ENCODE measurements around the gene C18orf63.

The C18orf63 gene

DNA sequence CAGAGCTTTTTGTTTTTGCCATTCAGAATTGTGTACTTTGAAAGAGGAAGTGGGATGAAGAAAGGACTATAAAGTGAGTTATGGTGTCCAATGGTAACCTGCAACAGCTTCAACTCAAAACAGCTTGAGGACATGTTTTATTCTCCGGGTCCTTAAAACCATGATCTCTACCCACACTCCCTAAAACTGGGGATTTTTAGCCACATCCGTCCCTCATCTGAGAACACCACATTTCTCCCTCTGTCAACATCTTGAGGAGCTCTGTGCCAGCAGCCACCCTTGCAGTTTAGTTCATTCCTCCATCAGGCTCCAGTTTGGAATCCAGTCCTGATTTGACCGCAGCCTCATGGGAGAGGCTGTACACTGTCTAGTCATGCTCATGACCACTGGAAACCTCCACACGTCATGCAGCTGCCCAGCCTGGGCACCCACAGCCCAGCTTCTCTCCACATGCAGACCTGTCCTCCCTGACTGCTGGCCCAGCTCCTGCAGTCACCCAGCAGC lies 62.6 kb downstream of the C18orf63 start:
- DNase-seq, result peak; percentile 11

- no peak for DNase-seq
These were observed 65.3 kb downstream of the C18orf63 start for GRCh38 chr18:74380916-74381315.

DNA sequence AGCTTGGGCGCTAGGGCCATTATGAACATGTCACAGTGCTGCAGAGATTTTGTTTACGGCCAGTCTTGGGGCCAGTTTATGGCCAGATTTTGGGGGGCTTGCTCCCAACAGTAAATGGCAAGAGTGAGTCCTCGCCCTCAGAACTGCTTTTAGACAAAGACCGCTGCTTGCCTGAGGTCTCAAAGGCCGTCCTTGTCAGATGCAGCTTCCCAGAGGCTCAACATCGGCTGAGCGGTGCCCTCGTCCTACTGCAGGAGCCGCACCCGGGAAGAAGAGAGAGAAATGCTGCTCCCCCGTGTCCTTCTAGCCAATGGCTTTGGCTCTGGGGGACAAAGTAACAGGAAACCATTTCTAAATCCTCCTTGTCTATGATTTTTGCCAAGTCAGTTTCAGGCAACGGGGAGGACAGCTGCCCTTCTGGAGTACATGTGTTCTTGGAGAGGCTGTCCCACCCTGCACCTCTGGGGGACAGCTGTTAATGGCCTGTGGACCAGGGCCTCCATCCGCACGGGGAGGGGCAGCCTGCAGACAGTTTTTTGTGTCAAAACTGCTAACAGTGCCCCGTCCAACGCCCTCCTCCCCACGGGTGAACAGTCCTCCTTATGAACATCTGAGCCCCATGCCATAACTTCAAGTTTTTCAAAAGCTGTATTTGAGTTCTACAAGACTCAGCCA lies 66.1 kb downstream of the C18orf63 start:
- no peak for DNase-seq

DNA sequence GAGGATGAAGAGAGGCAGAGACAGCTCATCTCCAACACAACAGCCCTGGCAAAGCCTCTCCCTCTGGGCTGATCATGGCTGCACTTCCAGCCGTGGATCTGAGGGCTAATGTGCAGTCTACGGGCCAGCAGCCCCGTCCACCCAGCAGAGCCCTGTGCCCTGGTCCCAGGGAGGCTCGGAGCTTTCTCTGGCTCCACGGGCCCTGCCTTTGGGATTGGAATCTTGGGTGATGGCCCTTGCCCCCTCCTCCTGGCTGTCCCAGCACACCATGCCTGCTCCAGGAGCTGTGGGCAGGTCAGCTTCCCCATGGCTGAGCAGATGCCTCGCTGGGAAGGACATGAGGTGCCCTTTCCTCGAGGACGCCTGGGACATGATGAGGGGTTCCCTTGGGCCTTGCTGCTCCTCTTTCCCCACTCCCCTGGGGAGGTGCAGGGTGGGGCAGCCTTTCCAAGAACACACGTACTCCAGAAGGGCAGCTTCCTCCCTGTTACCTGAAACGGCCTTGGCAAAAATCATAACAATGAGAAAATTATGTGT lies 66.9 kb downstream of the C18orf63 start:
- no peak for DNase-seq

- no peak for DNase-seq
These were observed 71.7 kb downstream of the C18orf63 start for GRCh38 chr18:74387383-74387782.

- no peak for DNase-seq
These were observed 72.6 kb downstream of the C18orf63 start for GRCh38 chr18:74388227-74388626.

- no peak for DNase-seq
These were observed 73.7 kb downstream of the C18orf63 start for GRCh38 chr18:74389171-74389927.

DNA sequence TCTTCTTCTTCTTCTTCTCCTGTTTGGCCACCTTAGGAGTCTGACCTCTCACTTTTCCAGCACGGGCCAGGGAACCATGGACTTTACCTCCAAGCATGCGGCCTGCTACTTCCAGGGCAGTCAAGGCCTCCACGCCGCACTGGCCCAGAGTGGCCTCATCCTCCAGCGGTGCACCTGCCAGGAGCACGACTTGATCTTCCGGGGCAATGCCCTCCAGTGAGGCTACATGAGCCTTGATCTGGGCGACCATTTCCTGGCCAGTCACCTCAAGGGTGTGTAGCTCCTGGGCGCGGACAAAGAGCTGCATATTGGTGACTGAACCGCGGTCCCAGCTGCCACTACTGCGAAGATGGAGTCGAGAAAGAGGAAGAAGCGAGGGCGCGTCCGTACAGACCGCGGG lies 74.4 kb downstream of the C18orf63 start:
- DNase-seq, result no peak

- DNase-seq, result no peak
These were observed 75.3 kb downstream of the C18orf63 start for GRCh38 chr18:74390900-74391299.

DNA sequence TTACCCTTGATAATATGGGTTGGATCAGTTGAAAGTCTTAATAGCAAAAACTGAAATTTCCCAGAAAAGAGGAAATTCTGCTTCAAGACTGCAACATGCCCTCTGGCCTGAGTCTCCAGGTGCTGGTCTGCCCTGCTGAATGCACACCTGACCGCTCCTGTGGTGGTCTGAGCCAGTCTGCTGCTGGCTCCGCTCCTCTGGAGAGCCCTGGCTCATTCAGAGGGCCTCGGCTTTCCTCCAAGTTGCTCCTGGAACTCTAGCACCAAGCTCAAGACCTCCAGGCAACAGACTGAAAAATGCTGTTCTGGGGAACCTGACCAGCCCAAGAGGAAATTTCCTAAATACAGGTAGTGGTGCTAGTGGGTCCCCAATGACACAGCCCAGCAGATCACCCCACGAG lies 76.7 kb downstream of the C18orf63 start:
- no peak for DNase-seq

- DNase-seq, result no peak
These were observed 79.4 kb downstream of the C18orf63 start for GRCh38 chr18:74395006-74395405.

DNA sequence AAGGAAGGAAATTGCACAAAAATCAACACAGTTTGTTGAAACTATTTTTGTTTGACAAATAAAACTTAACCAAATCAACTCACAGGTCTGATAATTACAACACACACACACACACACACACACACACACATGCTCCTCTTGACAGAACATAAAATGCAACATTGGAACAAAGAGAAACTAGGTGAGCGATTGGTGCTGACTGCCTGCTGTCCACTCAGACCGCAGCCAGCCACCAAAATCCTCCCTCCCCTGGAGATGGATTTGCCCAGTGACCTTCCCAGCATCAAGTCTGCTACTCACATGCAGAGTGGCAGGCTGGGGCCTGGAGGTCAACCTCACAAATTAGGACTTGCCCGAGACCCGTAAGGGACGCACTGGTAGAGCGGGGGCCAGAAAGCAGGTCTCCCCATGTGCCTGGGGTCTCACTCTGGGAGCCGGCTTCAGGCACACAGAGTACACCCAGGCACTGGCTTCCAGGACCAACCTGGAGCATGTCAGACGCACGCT lies 80.1 kb downstream of the C18orf63 start:
- DNase-seq, result no peak

- peak; percentile 16 for DNase-seq
These were observed 80.8 kb downstream of the C18orf63 start for GRCh38 chr18:74396171-74397169.

DNA sequence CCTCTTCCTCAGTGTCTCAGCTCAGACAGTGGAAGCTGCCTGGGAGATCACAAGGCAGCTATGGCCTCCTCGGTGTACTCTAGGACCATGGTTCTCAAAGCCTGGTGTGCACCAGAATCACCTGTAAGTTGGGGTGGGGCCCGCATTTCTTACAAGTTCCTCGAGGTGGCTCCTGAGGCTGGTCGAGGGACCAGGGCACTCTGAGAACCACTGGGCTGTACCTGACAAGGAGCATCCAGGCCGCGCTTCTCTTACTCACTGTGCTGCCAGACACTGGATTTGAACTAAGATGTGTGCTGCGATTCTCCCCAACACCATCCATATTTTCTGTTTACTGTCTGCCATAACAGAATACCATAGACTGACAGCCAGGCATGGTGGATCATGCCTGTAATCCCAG lies 81.9 kb downstream of the C18orf63 start:
- DNase-seq, result no peak

- no peak for DNase-seq
These were observed 83.7 kb downstream of the C18orf63 start for GRCh38 chr18:74399091-74399887.

- no peak for DNase-seq
These were observed 85.2 kb downstream of the C18orf63 start for GRCh38 chr18:74400813-74401212.

DNA sequence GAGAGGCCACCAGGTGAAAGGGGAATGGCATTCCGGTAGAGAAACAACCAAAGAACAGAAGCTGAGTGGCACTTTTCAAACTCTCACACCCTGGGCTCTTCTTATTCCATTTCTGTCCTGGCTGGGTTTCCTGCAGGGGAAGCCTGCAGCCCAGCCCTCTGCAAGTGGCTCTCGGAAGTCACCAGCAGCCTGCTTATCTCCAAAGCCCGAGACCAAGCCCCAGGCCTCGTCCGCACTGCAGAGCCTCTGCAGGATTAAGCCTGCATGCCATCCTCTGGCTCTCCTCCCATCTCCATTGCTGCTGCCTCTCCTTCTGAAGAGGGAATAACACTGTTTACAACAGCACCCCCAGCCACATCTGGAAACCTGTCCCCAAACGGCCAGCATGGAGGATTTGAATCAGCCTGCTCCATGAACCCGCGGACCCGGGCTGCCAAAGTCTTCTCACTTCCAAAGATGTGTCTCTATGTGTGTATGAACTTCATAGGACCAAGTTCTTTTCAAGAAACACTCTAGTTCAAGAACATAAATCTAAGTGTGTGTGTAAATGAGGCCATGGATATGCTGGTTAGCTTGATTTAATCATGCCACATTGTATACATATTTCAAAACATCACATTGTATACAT lies 87.3 kb downstream of the C18orf63 start:
- DNase-seq, result no peak

GRCh38 chr18:74407888-74408287 lies 92.2 kb downstream of the C18orf63 start:
- no peak for DNase-seq

All from fibroblast of skin of scalp (primary cell).